NB4 (cell line): ENCODE data around the gene REC114.
"Not testable (repeated sequence)": the region's sequence is repeated elsewhere in the genome, so short reads cannot be mapped to it uniquely, and the experiment has no call there.

Experiments used
- DNase-seq: peaks from one replicate; pipeline ENCODE4 v3.0.0; 2010; ENCODE audit warnings: low read depth
- H3K4me3 ChIP-seq: one replicate; pipeline ENCODE4 v1.5.1; 2011; ENCODE audit warnings: mild to moderate bottlenecking, low read depth, low read length, moderate library complexity
- CTCF ChIP-seq: IDR thresholded peaks from one replicate; pipeline ENCODE4 v1.5.1; 2012; ENCODE audit warnings: low read depth, low read length
- MAX ChIP-seq: IDR thresholded peaks from 2 replicates; pipeline ENCODE4 v1.6.1; 2011; ENCODE audit warnings: low read depth, low read length
- MYC ChIP-seq: IDR thresholded peaks from 2 replicates; pipeline ENCODE4 v1.6.1; 2011; ENCODE audit warnings: low read depth, low read length
- POLR2A ChIP-seq: IDR thresholded peaks from 2 replicates; pipeline ENCODE4 v1.6.1; 2011; ENCODE audit warnings: mild to moderate bottlenecking; ENCODE audit not compliant: insufficient read length; ENCODE audit errors: extremely low read depth

The REC114 gene

GRCh38 chr15:73433873-73434272, 9.1 kb upstream of the REC114 start:
- H3K4me3 ChIP-seq = no peak overlapping the region
- TF ChIP-seq MAX (no peak), POLR2A (no peak)
- DNase-seq = no peak

GRCh38 chr15:73436613-73437012, 6.4 kb upstream of the REC114 start:
- DNase-seq = no peak
- H3K4me3 ChIP-seq = no peak overlapping the region
- TF ChIP-seq CTCF (no peak), MYC (no peak), POLR2A (no peak), MAX (no peak)

GRCh38 chr15:73437543-73438109, 5.3 kb upstream of the REC114 start:
- no peak for DNase-seq
- TF ChIP-seq MYC (no peak), MAX (no peak), CTCF (no peak), POLR2A (no peak)

GRCh38 chr15:73438651-73439050, 4.3 kb upstream of the REC114 start:
- TF ChIP-seq MAX (no peak), MYC (no peak), POLR2A (no peak), CTCF (no peak)
- DNase-seq = no peak
- no peak overlapping the region for H3K4me3 ChIP-seq

More at GRCh38 chr15:73437543-73438109, 5.3 kb upstream of the REC114 start:
- no peak overlapping the region for H3K4me3 ChIP-seq

GRCh38 chr15:73440571-73440970, 2.4 kb upstream of the REC114 start:
- DNase-seq = no peak
- no peak overlapping the region for H3K4me3 ChIP-seq
- no peak for TF ChIP-seq CTCF
- no peak for TF ChIP-seq MAX
- TF ChIP-seq MYC = no peak
- TF ChIP-seq POLR2A = no peak

GRCh38 chr15:73442421-73442820, 543 bp upstream of the REC114 start:
- no peak for DNase-seq
- no peak overlapping the region for H3K4me3 ChIP-seq
- no peak for TF ChIP-seq CTCF
- TF ChIP-seq MAX = no peak
- no peak for TF ChIP-seq POLR2A
- no peak for TF ChIP-seq MYC

- not testable (repeated sequence) for DNase-seq, H3K4me3 ChIP-seq
Measured at GRCh38 chr15:73447471-73447870, 4.5 kb downstream of the REC114 start.

GRCh38 chr15:73448158-73448758, 5.3 kb downstream of the REC114 start:
- not testable (repeated sequence) for H3K4me3 ChIP-seq, DNase-seq

GRCh38 chr15:73449980-73450379, 7.0 kb downstream of the REC114 start:
- H3K4me3 ChIP-seq = not testable (repeated sequence)

More at GRCh38 chr15:73449980-73450379, 7.0 kb downstream of the REC114 start:
- DNase-seq = not testable (repeated sequence)
